SJCRH30 (cell line): ENCODE measurements around the gene CLEC4A. TPM values are rescaled to one million over a fixed set of nuclear protein-coding genes. Genes with fewer than 3 reads are reported as not detected.
"Not testable (repeated sequence)": the region's sequence is repeated elsewhere in the genome, so short reads cannot be mapped to it uniquely, and the experiment has no call there.

ENCODE experiments used
- DNase-seq, 2 experiments: peaks; one replicate each; pipeline ENCODE4 v3.0.0-alpha.2; 2015 to 2020
- H3K27ac ChIP-seq: fragments of 250-450 bp; sonication (Bioruptor Pico); 2 replicates; pipeline ENCODE4 v1.5.1; 2020; ENCODE audit warnings: mild to moderate bottlenecking, moderate library complexity
- H3K27me3 ChIP-seq: fragments of 250-450 bp; sonication (Bioruptor Pico); 2 replicates; pipeline ENCODE4 v1.5.1; 2020; ENCODE audit warnings: mild to moderate bottlenecking, moderate library complexity
- H3K36me3 ChIP-seq: fragments of 250-450 bp; sonication (Bioruptor Pico); 2 replicates; pipeline ENCODE4 v1.5.1; 2020; ENCODE audit warnings: mild to moderate bottlenecking, moderate library complexity
- H3K4me1 ChIP-seq: fragments of 250-450 bp; sonication (Bioruptor Pico); 2 replicates; pipeline ENCODE4 v1.5.1; 2020; ENCODE audit warnings: mild to moderate bottlenecking, moderate library complexity
- H3K4me3 ChIP-seq: fragments of 250-450 bp; sonication (Bioruptor Pico); 2 replicates; pipeline ENCODE4 v1.5.1; 2020; ENCODE audit warnings: mild to moderate bottlenecking, moderate library complexity
- H3K9me3 ChIP-seq: fragments of 250-450 bp; sonication (Bioruptor Pico); replicated peaks from 2 replicates; pipeline ENCODE4 v1.5.1; 2020; ENCODE audit warnings: mild to moderate bottlenecking, moderate library complexity
- total RNA-seq: library from RNA; depleted of rRNA; stranded (reverse); fragments of >200 nt; shearing (Covaris generic); gene quantifications from 2 replicates; pipeline ENCODE4 v1.2.3, GENCODE V29; 2014; rRNA removed

The CLEC4A gene
- total RNA-seq, 1 experiment from 2014 or later = 0.36 TPM

DNA sequence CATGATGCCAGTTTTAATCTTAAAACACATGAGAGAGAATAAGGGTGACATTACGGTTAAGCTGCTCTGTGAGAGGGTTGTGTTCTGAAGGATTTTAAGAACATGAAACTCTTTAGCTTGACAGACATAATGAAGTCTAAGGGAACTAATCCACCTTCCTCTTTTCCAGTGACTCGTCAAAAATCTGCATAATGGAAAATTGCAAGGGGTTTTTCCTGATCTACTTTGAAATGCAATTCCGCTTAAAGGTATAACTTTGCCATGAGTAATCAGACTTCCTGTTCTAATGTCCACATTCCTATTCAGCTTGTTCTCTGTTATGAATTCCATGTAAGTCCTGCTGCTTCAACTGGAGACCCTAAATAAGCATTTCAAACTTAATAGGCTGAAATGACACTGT lies 33.4 kb downstream of the CLEC4A start, which contains the start of gene ZNF705A:
ZNF705A (plus strand) TSS at position 171 of the 400 bp plus-strand sequence. CDS start 15,611 bp downstream, outside the sequence.
- no peak within 1 kb of the TSS for H3K4me3 ChIP-seq
- H3K36me3 ChIP-seq = no peaks in the 10 kb centered on the region
- peak within 1 kb of the TSS; percentile 15; the same call in 1 of the 2 replicates for H3K27ac ChIP-seq
- peak in 1 of 2 experiments; percentile 12 for DNase-seq
- no peaks in the 10 kb centered on the region for H3K9me3 ChIP-seq
- H3K27me3 ChIP-seq = no peaks in the 10 kb centered on the region; the same call in 1 of the 2 replicates
- H3K4me1 ChIP-seq = peaks cover 6% of the 10 kb centered on the region

DNA sequence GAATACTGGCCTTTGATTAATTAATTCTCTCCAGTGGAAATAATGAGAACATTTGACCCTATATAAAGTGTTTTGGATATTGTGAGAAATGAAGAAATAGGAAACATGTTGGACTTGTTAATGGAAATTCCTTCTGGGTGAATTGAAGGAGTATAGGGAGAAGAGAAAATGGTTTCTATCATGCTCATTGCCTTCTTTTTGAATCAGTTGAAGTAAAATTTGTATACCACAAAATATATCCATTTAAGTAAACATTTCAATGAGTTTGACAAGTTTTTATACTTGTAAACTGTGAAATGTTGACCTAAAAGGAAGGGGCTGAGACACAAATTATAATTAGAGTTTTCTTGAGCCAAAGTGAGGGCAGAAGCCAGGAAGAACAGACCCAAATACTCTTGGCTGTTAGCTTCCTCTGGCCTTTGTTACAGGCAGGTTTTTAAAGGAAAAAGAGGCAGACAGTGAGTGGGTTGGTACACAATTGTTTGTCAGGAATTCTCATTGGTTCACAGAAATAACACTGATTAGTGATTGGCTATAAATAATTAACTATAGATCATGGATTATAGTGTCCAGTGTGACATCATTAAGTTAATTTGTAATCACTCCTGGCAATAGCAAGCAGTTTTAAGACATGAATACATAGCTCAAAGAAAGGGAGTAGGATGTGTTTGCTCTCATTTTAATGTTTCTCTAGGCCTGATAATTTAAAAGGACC lies 34.2 kb downstream of the CLEC4A start:
- no peaks in the 10 kb centered on the region for H3K36me3 ChIP-seq
- peak overlapping the region; percentile 15; the same call in 1 of the 2 replicates for H3K27ac ChIP-seq
- H3K4me1 ChIP-seq = peaks cover 6% of the 10 kb centered on the region
- no peak overlapping the region for H3K4me3 ChIP-seq
- DNase-seq = no peak
- H3K9me3 ChIP-seq = no peaks in the 10 kb centered on the region
- no peaks in the 10 kb centered on the region; the same call in 1 of the 2 replicates for H3K27me3 ChIP-seq

DNA sequence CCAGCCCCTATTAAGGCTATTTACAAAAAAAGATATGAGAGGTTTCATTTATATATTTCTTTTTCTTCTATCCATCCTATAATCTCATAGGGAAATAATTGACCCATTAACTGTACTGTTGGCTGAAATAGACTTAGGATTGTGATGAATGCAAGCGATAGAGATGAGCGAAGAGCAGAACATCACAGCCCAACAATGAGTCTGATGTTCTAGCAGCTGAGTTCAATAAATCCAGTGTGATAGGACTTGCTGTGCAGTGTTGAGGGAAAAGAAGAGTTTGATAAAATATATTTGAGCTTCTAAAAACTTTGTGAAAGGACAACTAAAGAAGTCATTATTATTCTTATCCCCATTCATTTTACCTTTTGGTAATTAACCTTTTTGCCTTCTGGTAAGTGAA lies 49.5 kb downstream of the CLEC4A start:
- H3K9me3 ChIP-seq, DNase-seq: not testable (repeated sequence)

DNA sequence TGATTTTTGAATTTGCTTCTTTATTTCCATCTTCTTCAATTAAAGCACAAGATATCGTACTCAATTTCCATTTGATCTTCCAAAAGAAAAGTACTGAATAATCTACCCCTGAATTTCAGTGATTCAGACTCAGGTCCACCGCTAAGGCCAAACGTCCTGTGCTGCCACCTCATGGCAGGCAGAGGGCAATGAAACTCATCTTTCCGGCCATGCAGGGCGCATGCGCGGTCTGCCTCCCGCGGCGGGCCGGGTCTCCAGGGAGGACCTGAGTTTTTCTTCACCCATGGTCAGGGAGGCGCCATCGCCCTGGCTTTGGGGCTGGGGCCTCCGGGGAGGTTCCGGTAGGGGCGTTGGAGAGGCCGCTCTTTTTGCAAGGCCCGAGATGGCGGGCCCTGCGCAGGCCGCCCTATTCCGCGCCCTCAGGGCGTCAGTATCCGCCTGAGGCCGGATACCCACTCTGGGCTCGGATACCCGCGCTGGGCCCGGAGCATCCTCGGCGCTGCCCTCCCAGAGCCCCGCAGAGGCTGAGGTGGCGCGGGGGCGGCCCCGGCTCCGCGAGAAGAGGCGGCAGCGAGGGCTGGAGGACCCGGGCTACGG lies 56.7 kb downstream of the CLEC4A start:
- not testable (repeated sequence) for H3K36me3 ChIP-seq, H3K4me1 ChIP-seq, H3K9me3 ChIP-seq, H3K27me3 ChIP-seq
- Histone ChIP-seq H3K27ac (peak overlapping the region; percentile 52), H3K4me3 (peak overlapping the region; percentile 96)
- DNase-seq = peak; percentile 72 to 73

More for the DNA sequence above, 49.5 kb downstream of the CLEC4A start:
- not testable (repeated sequence) for H3K4me1 ChIP-seq, H3K36me3 ChIP-seq, H3K4me3 ChIP-seq, H3K27me3 ChIP-seq, H3K27ac ChIP-seq

DNA sequence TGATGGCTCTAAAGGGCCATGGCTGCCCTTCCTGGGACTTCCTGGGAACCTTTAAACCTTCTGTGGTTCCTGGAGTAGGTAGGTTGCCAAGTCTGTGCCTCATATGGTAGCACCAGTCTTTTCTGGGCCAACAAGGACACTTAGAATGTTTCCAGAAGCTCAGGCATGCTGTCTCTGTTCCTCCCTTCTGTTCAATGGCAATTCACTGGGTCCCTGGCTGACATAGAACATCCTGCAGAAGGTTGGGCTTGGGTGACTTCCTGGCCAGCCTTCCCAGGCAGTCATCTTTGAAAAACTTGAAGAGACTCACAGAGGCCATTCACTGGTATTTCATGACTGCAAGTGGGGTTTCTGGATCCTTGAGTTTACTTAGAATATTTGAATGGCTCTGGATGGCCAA lies 57.9 kb downstream of the CLEC4A start:
- not testable (repeated sequence) for DNase-seq, H3K27ac ChIP-seq, H3K4me1 ChIP-seq, H3K36me3 ChIP-seq, H3K27me3 ChIP-seq, H3K9me3 ChIP-seq, H3K4me3 ChIP-seq

DNA sequence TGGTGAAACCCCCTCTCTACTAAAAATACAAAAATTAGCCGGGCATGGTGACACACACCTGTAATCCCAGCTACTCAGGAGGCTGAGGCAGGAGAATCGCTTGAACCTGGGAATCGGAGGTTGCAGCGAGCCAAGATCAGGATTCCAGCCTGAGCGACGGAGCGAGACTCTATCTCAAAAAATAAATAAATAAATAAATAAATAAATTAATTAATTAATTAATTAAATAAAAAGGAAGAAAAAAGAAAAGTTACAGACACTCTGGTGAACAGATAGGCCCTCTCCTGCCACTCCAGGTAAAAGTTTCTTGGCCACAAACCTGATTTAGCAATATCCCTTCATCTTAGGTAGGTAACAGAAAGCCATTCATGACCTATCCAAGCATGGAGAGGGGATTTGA lies 59.5 kb downstream of the CLEC4A start:
- not testable (repeated sequence) for H3K27me3 ChIP-seq, H3K36me3 ChIP-seq, DNase-seq, H3K27ac ChIP-seq, H3K9me3 ChIP-seq, H3K4me3 ChIP-seq, H3K4me1 ChIP-seq

DNA sequence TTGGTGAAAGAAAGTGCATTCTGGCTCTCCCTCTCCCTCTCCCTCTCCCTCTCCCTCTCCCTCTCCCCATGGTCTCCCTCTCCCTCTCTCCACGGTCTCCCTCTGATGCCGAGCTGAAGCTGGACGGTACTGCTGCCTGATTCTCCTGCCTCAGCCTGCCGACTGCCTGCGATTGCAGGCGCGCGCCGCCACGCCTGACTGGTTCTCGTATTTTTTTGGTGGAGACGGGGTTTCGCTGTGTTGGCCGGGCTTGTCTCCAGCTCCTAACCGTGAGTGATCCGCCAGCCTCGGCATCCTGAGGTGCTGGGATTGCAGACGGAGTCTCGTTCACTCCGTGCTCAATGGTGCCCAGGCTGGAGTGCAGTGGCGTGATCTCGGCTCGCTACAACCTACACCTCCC lies 59.9 kb downstream of the CLEC4A start:
- not testable (repeated sequence) for H3K36me3 ChIP-seq, H3K9me3 ChIP-seq, H3K4me1 ChIP-seq, DNase-seq, H3K27me3 ChIP-seq, H3K4me3 ChIP-seq, H3K27ac ChIP-seq

DNA sequence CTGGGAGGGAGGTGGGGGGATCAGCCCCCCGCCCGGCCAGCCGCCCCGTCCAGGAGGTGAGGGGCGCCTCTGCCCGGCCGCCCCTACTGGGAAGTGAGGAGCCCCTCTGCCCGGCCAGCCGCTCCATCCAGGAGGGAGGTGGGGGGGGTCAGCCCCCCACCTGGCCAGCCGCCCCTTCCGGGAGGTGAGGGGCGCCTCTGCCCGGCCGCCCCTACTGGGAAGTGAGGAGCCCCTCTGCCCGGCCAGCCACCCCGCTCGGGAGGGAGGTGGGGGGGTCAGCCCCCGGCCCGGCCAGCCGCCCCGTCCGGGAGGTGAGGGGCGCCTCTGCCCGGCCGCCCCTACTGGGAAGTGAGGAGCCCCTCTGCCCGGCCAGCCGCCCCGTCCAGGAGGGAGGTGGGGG lies 60.8 kb downstream of the CLEC4A start:
- not testable (repeated sequence) for DNase-seq, H3K9me3 ChIP-seq, H3K27me3 ChIP-seq, H3K36me3 ChIP-seq, H3K27ac ChIP-seq, H3K4me1 ChIP-seq, H3K4me3 ChIP-seq

DNA sequence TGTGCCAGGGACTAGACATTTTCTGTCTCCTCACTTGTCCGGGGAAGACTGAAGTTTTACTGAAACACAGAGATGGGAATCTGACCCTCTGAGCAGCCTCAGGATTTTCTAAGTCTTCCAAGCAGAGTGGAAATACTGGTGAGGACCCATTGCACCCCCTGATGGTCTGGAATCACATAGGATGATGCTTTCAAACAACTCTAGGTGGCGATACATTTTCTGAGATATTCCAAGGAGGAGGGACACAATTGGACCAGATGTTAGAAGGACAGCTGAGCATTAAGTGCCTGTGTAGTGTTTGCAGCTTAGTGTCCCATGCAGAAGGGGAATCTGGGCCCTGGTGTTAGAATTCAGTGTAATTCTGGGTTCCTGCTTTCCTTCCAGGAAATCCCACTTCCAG lies 64.7 kb downstream of the CLEC4A start:
- not testable (repeated sequence) for H3K4me1 ChIP-seq, H3K27me3 ChIP-seq, H3K4me3 ChIP-seq, DNase-seq, H3K9me3 ChIP-seq, H3K27ac ChIP-seq, H3K36me3 ChIP-seq

Other genes starting within 250 kb of the CLEC4A start
- 1.9 and 2.6 TPM in 2 replicates for gene SLC2A3, start 187.4 kb upstream of the CLEC4A start, total RNA-seq
- gene FOXJ2, start 90.9 kb upstream of the CLEC4A start, total RNA-seq = 8.0 and 8.3 TPM in 2 replicates
- gene C3AR1, start 57.3 kb upstream of the CLEC4A start, total RNA-seq = 0.06 and 0.08 TPM in 2 replicates
- 27.9 and 34.8 TPM in 2 replicates for gene NECAP1, start 41.3 kb upstream of the CLEC4A start, total RNA-seq
- not detected in 2 replicates for gene ZNF705A, start 33.4 kb downstream of the CLEC4A start, total RNA-seq
- 0.04 TPM in 1 of 2 replicates, not detected in the other for gene FAM90A1, start 104.0 kb downstream of the CLEC4A start, total RNA-seq